HCT116 (cell line): ENCODE results near the gene STOX2. TPM values are rescaled to one million over a fixed set of nuclear protein-coding genes. Genes with fewer than 3 reads are reported as not detected.

Experiments used
- ATAC-seq: fragments of 200-7000 bp; cut with Tn5 transposase; 2 replicates; pipeline ENCODE4 v1.9.1; 2020; ENCODE audit warnings: mild to moderate bottlenecking, moderate library complexity
- BruUV-seq: library from RNA; stranded (reverse); fragments of 400-500 nt; replicated peaks from 2 replicates; lab custom pipeline; 2021; lab: Mats Ljungman, UMichigan
- CTCF ChIA-PET: fragments of 300-600 bp; sonication (Branson Sonifier 250); formaldehyde crosslinking; loops from one replicate; lab custom pipeline; 2021; ENCODE audit warnings: antibody characterized with exemption; lab: Charles Lee
- POLR2A ChIA-PET: fragments of 300-600, 350-600 bp; sonication (Branson Sonifier 250); formaldehyde crosslinking; loops from one replicate; lab custom pipeline; 2021; ENCODE audit warnings: antibody characterized with exemption; lab: Charles Lee
- RAD21 ChIA-PET, 2 experiments: fragments of 300-600 bp; sonication (Branson Sonifier 250); formaldehyde crosslinking; loops; one replicate each; lab custom pipeline; 2023; ENCODE audit warnings: low total read pairs in 2 of 2; ENCODE audit not compliant: uncharacterized antibody in 2 of 2, unreplicated experiment in 2 of 2, low non-redundant PET in 1 of 2; lab: Charles Lee
- DNase-seq: peaks from one replicate; pipeline ENCODE4 v3.0.0-alpha.2; 2010; ENCODE audit warnings: low read depth, low spot score
- H2AFZ ChIP-seq: fragments of 200-600 bp; shearing (Covaris generic), sonication (generic); 2 replicates; pipeline ENCODE4 v1.6.1; 2017; ENCODE audit warnings: low read depth, mixed run types, mixed read lengths, antibody characterized with exemption, low read length; ENCODE audit not compliant: poor library complexity, severe bottlenecking
- H3K27ac ChIP-seq: 2 replicates; pipeline ENCODE4 v1.5.1; 2012; ENCODE audit warnings: low read depth, low read length
- H3K27me3 ChIP-seq: fragments of 200-600 bp; sonication (generic); 2 replicates; pipeline ENCODE4 v1.6.1; 2016; ENCODE audit warnings: mixed run types, low read length, mixed read lengths; ENCODE audit not compliant: insufficient read depth
- H3K36me3 ChIP-seq, 2 experiments: fragments of 200-500 bp in 1 of 2; fragments of 200-600 bp in 1 of 2; sonication (Bioruptor generic) in 1 of 2; sonication (generic) in 1 of 2; 2 replicates each; pipeline versions ENCODE4 v1.5.1 to v1.6.1; 2014 to 2016; ENCODE audit warnings: low read length in 2 of 2, inconsistent platforms in 1 of 2, mixed read lengths in 1 of 2, mixed run types in 1 of 2; ENCODE audit not compliant: insufficient read depth in 2 of 2, control insufficient read depth in 1 of 2
- H3K4me1 ChIP-seq, 2 experiments: fragments of 200-600 bp in 1 of 2; sonication (generic) in 1 of 2; 2 replicates each; pipeline versions ENCODE4 v1.5.1 to v1.6.1; 2012 to 2017; ENCODE audit warnings: low read length in 2 of 2, inconsistent platforms in 1 of 2, mild to moderate bottlenecking in 1 of 2, mixed read lengths in 1 of 2, mixed run types in 1 of 2, moderate library complexity in 1 of 2; ENCODE audit not compliant: insufficient read depth in 2 of 2, control insufficient read depth in 1 of 2
- H3K4me2 ChIP-seq: fragments of 200-600 bp; sonication (generic); 2 replicates; pipeline ENCODE4 v1.6.1; 2017; ENCODE audit warnings: mixed run types, low read length, mixed read lengths
- H3K4me3 ChIP-seq, 2 experiments: fragments of 200-600 bp in 1 of 2; sonication (generic) in 1 of 2; replicated peaks in 1 of 2; 2 replicates each; pipeline ENCODE4 v1.5.1; 2011 to 2016; ENCODE audit warnings: low read length in 2 of 2, control low read depth in 1 of 2, low read depth in 1 of 2, mild to moderate bottlenecking in 1 of 2, mixed read lengths in 1 of 2, mixed run types in 1 of 2
- H3K79me2 ChIP-seq: fragments of 200-600 bp; sonication (generic); 2 replicates; pipeline ENCODE4 v1.6.1; 2017; ENCODE audit warnings: mild to moderate bottlenecking, mixed run types, low read length, moderate library complexity, mixed read lengths; ENCODE audit not compliant: insufficient read depth
- H3K9ac ChIP-seq: fragments of 200-600 bp; sonication (generic); 2 replicates; pipeline ENCODE4 v1.6.1; 2016; ENCODE audit warnings: low read length, mixed read lengths
- H3K9me2 ChIP-seq: fragments of 200-600 bp; sonication (generic), shearing (Covaris generic); 2 replicates; pipeline ENCODE4 v1.6.1; 2017; ENCODE audit warnings: mixed run types, mild to moderate bottlenecking, moderate library complexity; ENCODE audit not compliant: insufficient read depth
- H3K9me3 ChIP-seq, 2 experiments: fragments of 200-500 bp in 1 of 2; fragments of 200-600 bp in 1 of 2; sonication (Bioruptor generic) in 1 of 2; sonication (generic) in 1 of 2; 2 replicates each; pipeline ENCODE4 v1.6.1; 2014 to 2017; ENCODE audit warnings: low read length in 2 of 2, mixed read lengths in 2 of 2, inconsistent platforms in 1 of 2, low read depth in 1 of 2, mild to moderate bottlenecking in 1 of 2, mixed run types in 1 of 2, moderate library complexity in 1 of 2; ENCODE audit not compliant: control insufficient read depth in 1 of 2, insufficient read depth in 1 of 2
- H4K20me1 ChIP-seq: fragments of 200-600 bp; sonication (generic), shearing (Covaris generic); 2 replicates; pipeline ENCODE4 v1.6.1; 2017; ENCODE audit warnings: mixed run types, mild to moderate bottlenecking, moderate library complexity; ENCODE audit not compliant: insufficient read depth
- CEBPB ChIP-seq: IDR thresholded peaks from 2 replicates; pipeline ENCODE4 v1.6.1; 2012; ENCODE audit warnings: low read depth
- EGR1 ChIP-seq: IDR thresholded peaks from 2 replicates; pipeline ENCODE4 v1.6.1; 2012; ENCODE audit warnings: low read depth
- ELF1 ChIP-seq: IDR thresholded peaks from 2 replicates; pipeline ENCODE4 v1.6.1; 2012; ENCODE audit warnings: low read depth, borderline replicate concordance
- EZH2 ChIP-seq: fragments of 200-600 bp; sonication (generic); IDR thresholded peaks from 2 replicates; pipeline ENCODE4 v1.6.1; 2017; ENCODE audit warnings: antibody characterized with exemption, mixed run types
- JUND ChIP-seq: IDR thresholded peaks from 2 replicates; pipeline ENCODE4 v1.6.1; 2012
- POLR2A ChIP-seq: IDR thresholded peaks from 2 replicates; pipeline ENCODE4 v1.7.0; 2011; ENCODE audit warnings: borderline replicate concordance; ENCODE audit not compliant: insufficient read depth, insufficient read length; ENCODE audit errors: extremely low read depth
- RAD21 ChIP-seq: IDR thresholded peaks from 2 replicates; pipeline ENCODE4 v1.6.1; 2012; ENCODE audit warnings: low read depth, mild to moderate bottlenecking
- SIN3A ChIP-seq: IDR thresholded peaks from 2 replicates; pipeline ENCODE4 v1.6.1; 2012; ENCODE audit warnings: low read depth
- SP1 ChIP-seq: IDR thresholded peaks from 2 replicates; pipeline ENCODE4 v1.6.1; 2012; ENCODE audit warnings: low read depth
- SRF ChIP-seq: IDR thresholded peaks from 2 replicates; pipeline ENCODE4 v1.6.1; 2012; ENCODE audit warnings: low read depth
- TCF7L2 ChIP-seq: IDR thresholded peaks from 2 replicates; pipeline ENCODE4 v1.7.0; 2011; ENCODE audit warnings: borderline replicate concordance, inconsistent platforms; ENCODE audit not compliant: insufficient read depth, insufficient read length; ENCODE audit errors: extremely low read depth
- YY1 ChIP-seq: IDR thresholded peaks from 2 replicates; pipeline ENCODE4 v1.6.1; 2011; ENCODE audit warnings: low read length, low read depth, moderate library complexity, mild to moderate bottlenecking; ENCODE audit not compliant: insufficient replicate concordance; ENCODE audit errors: extremely low read depth
- ZFX ChIP-seq: fragments of 450-650 bp; IDR thresholded peaks from 2 replicates; pipeline ENCODE4 v1.6.1; 2017
- ZNF274 ChIP-seq: fragments of 200-500 bp; sonication (Bioruptor generic); IDR thresholded peaks from 2 replicates; pipeline ENCODE4 v1.6.1; 2014; ENCODE audit warnings: mild to moderate bottlenecking, low read depth, low read length, inconsistent platforms
- intact Hi-C: fragments of 100-400 bp; cut with micrococcal nuclease; formaldehyde crosslinking; loops from 2 replicates; pipeline ENCODE4 v1.10.0; 2022
- total RNA-seq: library from RNA; stranded (reverse); gene quantifications from one replicate; pipeline ENCODE4 v1.2.1, GENCODE V29; 2021; ENCODE audit not compliant: unreplicated experiment
- TF ChIP-seq, protein P1 (sequence below): IDR thresholded peaks from 2 replicates; pipeline ENCODE4 v1.6.1; 2012; ENCODE audit warnings: low read depth
- TF ChIP-seq, protein P2 (sequence below): IDR thresholded peaks from 2 replicates; pipeline ENCODE4 v1.6.1; 2011; ENCODE audit warnings: mild to moderate bottlenecking, low read length, moderate library complexity; ENCODE audit not compliant: insufficient replicate concordance; ENCODE audit errors: extremely low read depth
- TF ChIP-seq, protein P3 (sequence below): IDR thresholded peaks from 2 replicates; pipeline ENCODE4 v1.6.1; 2012

The STOX2 gene
- total RNA-seq, 1 experiment from 2014 or later = 6.3 TPM

DNA sequence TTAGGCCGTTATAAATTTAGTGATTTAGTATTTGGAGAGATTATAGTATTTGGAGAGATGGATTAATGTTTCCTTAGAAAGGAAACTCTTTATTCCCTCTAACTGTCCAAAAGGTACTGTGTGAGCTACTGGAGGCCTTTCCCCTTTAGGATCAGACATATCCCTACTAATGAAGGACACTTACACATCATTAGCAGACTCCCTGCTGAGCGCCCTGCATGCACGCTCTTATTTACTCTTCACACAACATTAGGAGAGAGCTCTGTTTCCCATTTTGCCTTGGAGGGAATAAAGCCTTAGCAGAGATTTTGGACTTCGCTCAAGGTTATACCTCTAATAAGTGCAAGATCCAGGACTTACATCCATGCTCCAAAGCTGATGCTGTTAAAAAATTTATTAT lies 17.8 kb upstream of the STOX2 start:
- Histone ChIP-seq H3K36me3 (no peaks in the 10 kb centered on the region), H3K4me1 (no peaks in the 10 kb centered on the region)
- TF ChIP-seq SRF (no peak), ZNF274 (no peak), CEBPB (no peak)
- TF ChIP-seq, all 23 proteins: peak for 0
- intact Hi-C loops = no loop called here
- no peaks in the 10 kb centered on the region for H4K20me1 ChIP-seq
- CTCF ChIA-PET = no interaction called here
- no peaks in the 10 kb centered on the region for H3K9me3 ChIP-seq
- H3K79me2 ChIP-seq = no peaks in the 10 kb centered on the region
- DNase-seq (no peak), ATAC-seq (no peak)
- RAD21 ChIA-PET = no interaction called here
- no TSS peak for BruUV-seq
- POLR2A ChIA-PET = no interaction called here
- no peak overlapping the region for H3K4me2 ChIP-seq
- H3K9me2 ChIP-seq = no peaks in the 10 kb centered on the region
- no peak overlapping the region for H3K9ac ChIP-seq
- no peaks in the 10 kb centered on the region for H3K27me3 ChIP-seq
- H3K27ac ChIP-seq = no peak overlapping the region
- no peak overlapping the region for H3K4me3 ChIP-seq
- H2AFZ ChIP-seq = no peak overlapping the region

DNA sequence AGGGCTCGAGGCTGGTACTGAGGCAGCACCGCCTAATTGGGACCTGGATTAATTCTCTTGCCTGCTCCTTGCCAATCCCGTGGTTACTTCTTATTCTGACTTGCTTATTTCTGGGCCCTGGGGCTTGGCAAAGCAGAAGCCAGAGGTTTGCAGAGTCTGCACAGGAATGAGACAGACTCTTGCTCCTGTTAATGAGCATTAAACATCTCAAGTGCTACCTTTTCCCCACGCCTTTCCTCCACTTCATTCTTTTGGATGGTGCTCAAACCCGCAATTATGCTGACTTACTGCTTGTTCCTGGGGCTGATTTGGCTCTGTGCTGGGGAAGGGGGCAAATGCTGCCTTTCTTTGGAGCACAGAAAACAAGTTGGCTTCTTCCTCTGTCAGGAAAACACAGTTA lies 16.5 kb upstream of the STOX2 start:
- Histone ChIP-seq H3K9ac (no peak overlapping the region), H3K4me1 (no peaks in the 10 kb centered on the region), H2AFZ (no peak overlapping the region), H3K36me3 (no peaks in the 10 kb centered on the region), H3K4me2 (no peak overlapping the region), H3K79me2 (no peaks in the 10 kb centered on the region), H3K9me2 (no peaks in the 10 kb centered on the region), H3K27ac (no peak overlapping the region), H3K27me3 (no peaks in the 10 kb centered on the region), H3K4me3 (no peak overlapping the region), H3K9me3 (no peaks in the 10 kb centered on the region), H4K20me1 (no peaks in the 10 kb centered on the region)
- ChIA-PET CTCF (no interaction called here), RAD21 (no interaction called here), POLR2A (no interaction called here)
- no TSS peak for BruUV-seq
- DNase-seq = no peak
- no peak for TF ChIP-seq EZH2
- TF ChIP-seq ZFX = no peak
- TF ChIP-seq, protein P1, sequence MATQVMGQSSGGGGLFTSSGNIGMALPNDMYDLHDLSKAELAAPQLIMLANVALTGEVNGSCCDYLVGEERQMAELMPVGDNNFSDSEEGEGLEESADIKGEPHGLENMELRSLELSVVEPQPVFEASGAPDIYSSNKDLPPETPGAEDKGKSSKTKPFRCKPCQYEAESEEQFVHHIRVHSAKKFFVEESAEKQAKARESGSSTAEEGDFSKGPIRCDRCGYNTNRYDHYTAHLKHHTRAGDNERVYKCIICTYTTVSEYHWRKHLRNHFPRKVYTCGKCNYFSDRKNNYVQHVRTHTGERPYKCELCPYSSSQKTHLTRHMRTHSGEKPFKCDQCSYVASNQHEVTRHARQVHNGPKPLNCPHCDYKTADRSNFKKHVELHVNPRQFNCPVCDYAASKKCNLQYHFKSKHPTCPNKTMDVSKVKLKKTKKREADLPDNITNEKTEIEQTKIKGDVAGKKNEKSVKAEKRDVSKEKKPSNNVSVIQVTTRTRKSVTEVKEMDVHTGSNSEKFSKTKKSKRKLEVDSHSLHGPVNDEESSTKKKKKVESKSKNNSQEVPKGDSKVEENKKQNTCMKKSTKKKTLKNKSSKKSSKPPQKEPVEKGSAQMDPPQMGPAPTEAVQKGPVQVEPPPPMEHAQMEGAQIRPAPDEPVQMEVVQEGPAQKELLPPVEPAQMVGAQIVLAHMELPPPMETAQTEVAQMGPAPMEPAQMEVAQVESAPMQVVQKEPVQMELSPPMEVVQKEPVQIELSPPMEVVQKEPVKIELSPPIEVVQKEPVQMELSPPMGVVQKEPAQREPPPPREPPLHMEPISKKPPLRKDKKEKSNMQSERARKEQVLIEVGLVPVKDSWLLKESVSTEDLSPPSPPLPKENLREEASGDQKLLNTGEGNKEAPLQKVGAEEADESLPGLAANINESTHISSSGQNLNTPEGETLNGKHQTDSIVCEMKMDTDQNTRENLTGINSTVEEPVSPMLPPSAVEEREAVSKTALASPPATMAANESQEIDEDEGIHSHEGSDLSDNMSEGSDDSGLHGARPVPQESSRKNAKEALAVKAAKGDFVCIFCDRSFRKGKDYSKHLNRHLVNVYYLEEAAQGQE = no peak
- no peak for TF ChIP-seq EGR1
- TF ChIP-seq, protein P2, sequence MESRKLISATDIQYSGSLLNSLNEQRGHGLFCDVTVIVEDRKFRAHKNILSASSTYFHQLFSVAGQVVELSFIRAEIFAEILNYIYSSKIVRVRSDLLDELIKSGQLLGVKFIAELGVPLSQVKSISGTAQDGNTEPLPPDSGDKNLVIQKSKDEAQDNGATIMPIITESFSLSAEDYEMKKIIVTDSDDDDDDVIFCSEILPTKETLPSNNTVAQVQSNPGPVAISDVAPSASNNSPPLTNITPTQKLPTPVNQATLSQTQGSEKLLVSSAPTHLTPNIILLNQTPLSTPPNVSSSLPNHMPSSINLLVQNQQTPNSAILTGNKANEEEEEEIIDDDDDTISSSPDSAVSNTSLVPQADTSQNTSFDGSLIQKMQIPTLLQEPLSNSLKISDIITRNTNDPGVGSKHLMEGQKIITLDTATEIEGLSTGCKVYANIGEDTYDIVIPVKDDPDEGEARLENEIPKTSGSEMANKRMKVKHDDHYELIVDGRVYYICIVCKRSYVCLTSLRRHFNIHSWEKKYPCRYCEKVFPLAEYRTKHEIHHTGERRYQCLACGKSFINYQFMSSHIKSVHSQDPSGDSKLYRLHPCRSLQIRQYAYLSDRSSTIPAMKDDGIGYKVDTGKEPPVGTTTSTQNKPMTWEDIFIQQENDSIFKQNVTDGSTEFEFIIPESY = no peak
- TF ChIP-seq, protein P3, sequence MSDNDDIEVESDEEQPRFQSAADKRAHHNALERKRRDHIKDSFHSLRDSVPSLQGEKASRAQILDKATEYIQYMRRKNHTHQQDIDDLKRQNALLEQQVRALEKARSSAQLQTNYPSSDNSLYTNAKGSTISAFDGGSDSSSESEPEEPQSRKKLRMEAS = no peak
- TF ChIP-seq ZNF274 = no peak
- TF ChIP-seq SIN3A = no peak
- no peak for TF ChIP-seq SRF
- TF ChIP-seq SP1 = no peak
- TF ChIP-seq TCF7L2 = no peak
- TF ChIP-seq JUND = no peak
- TF ChIP-seq RAD21 = no peak
- TF ChIP-seq YY1 = no peak
- TF ChIP-seq POLR2A = no peak
- no peak for TF ChIP-seq ELF1
- no peak for TF ChIP-seq CEBPB
- no peak for ATAC-seq
- intact Hi-C loops = no loop called here
